Stimulated activated CD4-positive, alpha-beta T cell treated with anti-CD3 and anti-CD28 coated beads, Interleukin-15, amount 100 ng/mL, for 48 hours (primary cell): ENCODE measurements around the gene USB1.

Experiments used
- DNase-seq, 2 donors: peaks; one replicate each; pipeline ENCODE4 v3.0.0-alpha.2; 2020; ENCODE audit warnings: low read depth in 2 of 2

USB1 gene

GRCh38 chr16:58034774-58035173 is 33.6 kb downstream of the USB1 start:
- DNase-seq: no peak

GRCh38 chr16:58035356-58036170 is 34.4 kb downstream of the USB1 start:
- DNase-seq: no peak

- no peak for DNase-seq
Observed at GRCh38 chr16:58036943-58037342, 35.7 kb downstream of the USB1 start.

- no peak for DNase-seq
Observed at GRCh38 chr16:58037365-58038057, 36.3 kb downstream of the USB1 start.

- DNase-seq: no peak
Observed at GRCh38 chr16:58038219-58038641, 37.0 kb downstream of the USB1 start.

- DNase-seq: no peak
Observed at GRCh38 chr16:58039829-58040495, 38.8 kb downstream of the USB1 start.

GRCh38 chr16:58040496-58040846 is 39.3 kb downstream of the USB1 start:
- DNase-seq: no peak

GRCh38 chr16:58040945-58041627 is 39.9 kb downstream of the USB1 start:
- DNase-seq: no peak

GRCh38 chr16:58041628-58041955 is 40.4 kb downstream of the USB1 start:
- DNase-seq: no peak

- DNase-seq: no peak
Observed at GRCh38 chr16:58042001-58042885, 41.0 kb downstream of the USB1 start.

- DNase-seq: no peak
Observed at GRCh38 chr16:58042886-58043515, 41.8 kb downstream of the USB1 start.

- no peak for DNase-seq
Observed at GRCh38 chr16:58043571-58044155, 42.5 kb downstream of the USB1 start.

- DNase-seq: no peak
Observed at GRCh38 chr16:58044266-58045019, 43.2 kb downstream of the USB1 start.

GRCh38 chr16:58045096-58045495 is 43.9 kb downstream of the USB1 start:
- no peak for DNase-seq

- DNase-seq: no peak
Observed at GRCh38 chr16:58046054-58046881, 45.1 kb downstream of the USB1 start.

GRCh38 chr16:58046936-58047335 is 45.7 kb downstream of the USB1 start:
- no peak for DNase-seq

- no peak for DNase-seq
Observed at GRCh38 chr16:58047557-58048348, 46.5 kb downstream of the USB1 start.
